Subcutaneous adipose tissue (tissue), 4 donors: ENCODE results near the gene KRT86. TPM values are rescaled to one million over a fixed set of nuclear protein-coding genes. Genes with fewer than 3 reads are reported as not detected.

ENCODE experiments used
- CTCF ChIP-seq: fragments of 450-650 bp; IDR thresholded peaks from one replicate; pipeline ENCODE4 v1.5.1; 2016; ENCODE audit warnings: low read depth, mild to moderate bottlenecking, control low read depth, antibody characterized with exemption, moderate library complexity
- total RNA-seq, 4 donors: library from RNA; depleted of rRNA; stranded (reverse); fragments of >200 nt; gene quantifications; one replicate each; pipeline ENCODE4 v1.1.0, GENCODE V29; 2016

KRT86 gene
- total RNA-seq, 4 donors from 2014 or later, result 0.34 TPM; not detected in 3

- no peak for TF ChIP-seq CTCF
Measured at GRCh38 chr12:52241205-52241842, 33.1 kb upstream of the KRT86 start.

GRCh38 chr12:52242442-52243258, 31.8 kb upstream of the KRT86 start:
- TF ChIP-seq CTCF, result no peak

DNA sequence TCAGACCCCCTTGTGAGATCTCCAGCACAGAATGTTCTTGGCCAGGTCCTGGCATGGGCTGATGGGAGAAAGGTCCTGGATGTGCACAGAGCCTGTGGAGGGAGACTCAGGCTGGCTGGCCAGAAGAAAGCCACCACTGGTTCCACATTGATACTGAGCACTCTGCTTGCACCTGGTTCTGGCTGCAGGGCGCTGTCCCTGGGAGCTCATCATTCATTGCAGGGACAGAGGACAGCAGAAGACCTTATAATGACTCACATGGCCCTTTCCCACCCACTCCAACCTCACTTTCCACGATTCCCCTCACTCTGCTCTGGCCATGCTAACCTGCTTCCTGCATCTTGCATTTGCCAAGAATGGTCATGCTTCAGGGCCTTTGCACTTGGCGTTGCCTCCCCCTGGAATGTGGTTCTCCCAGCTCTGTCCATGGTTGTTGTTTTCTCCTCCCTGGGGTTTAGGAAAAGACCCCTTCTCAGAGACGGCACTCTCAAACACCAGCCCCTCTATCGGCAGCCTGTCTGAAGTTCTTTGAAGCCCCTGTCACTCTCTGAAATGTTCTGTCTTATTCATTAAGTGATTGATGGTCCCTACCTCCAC, 31.1 kb upstream of the KRT86 start:
- no peak for TF ChIP-seq CTCF

DNA sequence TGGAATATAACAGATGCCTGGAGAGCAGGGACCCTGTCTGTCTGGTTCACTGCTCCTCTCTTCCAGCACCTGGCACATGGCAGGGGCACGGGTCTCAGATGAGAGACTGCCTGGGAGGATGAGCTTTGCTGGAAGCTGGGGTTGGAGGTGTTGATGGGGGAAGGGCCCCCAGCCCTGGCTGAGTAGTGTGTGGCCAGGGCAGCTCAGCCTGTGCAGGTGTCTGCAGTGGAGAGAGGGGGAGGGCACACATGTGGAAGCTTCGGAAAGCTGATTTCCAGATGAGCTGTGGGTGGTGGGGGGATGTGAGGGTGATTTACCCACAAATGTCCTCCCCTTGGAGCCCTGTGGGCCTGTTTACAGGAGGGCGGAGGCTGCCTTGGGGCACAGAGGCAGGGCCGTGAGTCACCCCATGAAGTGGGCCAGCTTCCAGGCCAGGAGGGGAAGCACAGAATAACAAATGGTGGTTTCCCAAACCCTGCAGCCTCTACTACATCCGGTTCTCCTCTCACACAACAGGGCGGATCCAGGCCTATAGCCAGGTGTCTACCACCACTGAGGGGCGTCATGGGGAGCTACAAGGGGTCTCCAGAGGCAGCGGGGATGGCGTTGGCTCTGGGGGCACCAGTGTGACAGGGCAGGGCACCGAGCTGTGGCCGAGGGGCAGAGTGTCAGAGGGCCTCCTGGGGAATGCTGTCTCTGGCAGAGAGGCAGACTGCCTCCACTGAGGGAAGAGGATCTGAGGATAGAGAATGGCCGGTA, 30.4 kb upstream of the KRT86 start:
- no peak for TF ChIP-seq CTCF

DNA sequence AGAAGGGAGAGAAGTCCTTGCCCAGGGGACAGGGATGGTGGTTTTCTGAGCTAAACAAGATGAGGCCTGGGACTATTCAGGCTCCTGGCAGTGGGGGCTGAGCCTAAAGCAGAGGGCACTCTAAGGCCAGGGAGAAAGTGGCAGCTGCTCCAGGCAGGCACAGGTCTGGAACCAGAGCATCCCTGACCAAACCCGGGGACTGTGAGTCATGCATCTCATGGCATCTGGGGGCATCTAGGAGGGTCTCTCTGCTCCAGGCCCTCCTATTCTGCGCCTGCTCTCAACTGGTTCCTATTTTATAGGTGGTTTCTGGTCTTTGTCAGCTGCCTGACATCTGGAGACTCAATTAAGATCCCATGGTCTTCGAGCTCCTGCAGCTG, 29.8 kb upstream of the KRT86 start:
- TF ChIP-seq CTCF, result no peak

GRCh38 chr12:52245259-52245961, 29.0 kb upstream of the KRT86 start:
- TF ChIP-seq CTCF, result no peak
